ENCODE measurements around the gene ZKSCAN7. TPM values are rescaled to one million over a fixed set of nuclear protein-coding genes. Genes with fewer than 3 reads are reported as not detected.
A peak's percentile ranks its signal among the peaks of the same experiment; 100 is the strongest.

Gene ZKSCAN7
- total RNA-seq, 4 donors from 2014 or later: 2.4 to 20.0 (median 5.6) TPM

DNA sequence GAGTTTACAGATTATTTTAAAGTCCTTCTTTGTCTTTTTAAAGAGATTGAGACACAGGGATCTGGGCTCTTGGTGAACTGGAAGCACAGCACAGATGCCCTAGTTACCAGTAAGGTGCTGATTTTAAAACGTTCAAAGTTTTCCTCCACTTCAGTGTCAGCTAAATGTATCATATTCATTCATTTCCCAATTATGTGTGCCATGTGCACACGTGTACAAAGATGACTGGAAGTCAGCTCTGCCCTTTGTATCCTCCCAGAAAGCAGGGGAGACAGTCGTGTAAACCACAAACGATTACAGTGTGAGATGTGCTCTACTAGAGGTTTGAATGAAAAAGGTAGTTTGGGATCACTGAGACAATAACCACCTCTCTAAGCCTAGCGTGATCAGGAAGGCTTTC lies 730 bp downstream of the ZKSCAN7 start:
- no peak for DNase-seq
- Histone ChIP-seq H3K4me1 (no peaks in the 10 kb centered on the region), H3K4me3 (peak overlapping the region; percentile 62 to 71), H3K27ac (peak overlapping the region; percentile 68 to 69), H3K36me3 (no peaks in the 10 kb centered on the region), H3K27me3 (no peaks in the 10 kb centered on the region), H3K9me3 (no peaks in the 10 kb centered on the region)
- no peak for TF ChIP-seq POLR2A (IDR thresholded peaks at IDR 0.05)
- TF ChIP-seq, protein P1, sequence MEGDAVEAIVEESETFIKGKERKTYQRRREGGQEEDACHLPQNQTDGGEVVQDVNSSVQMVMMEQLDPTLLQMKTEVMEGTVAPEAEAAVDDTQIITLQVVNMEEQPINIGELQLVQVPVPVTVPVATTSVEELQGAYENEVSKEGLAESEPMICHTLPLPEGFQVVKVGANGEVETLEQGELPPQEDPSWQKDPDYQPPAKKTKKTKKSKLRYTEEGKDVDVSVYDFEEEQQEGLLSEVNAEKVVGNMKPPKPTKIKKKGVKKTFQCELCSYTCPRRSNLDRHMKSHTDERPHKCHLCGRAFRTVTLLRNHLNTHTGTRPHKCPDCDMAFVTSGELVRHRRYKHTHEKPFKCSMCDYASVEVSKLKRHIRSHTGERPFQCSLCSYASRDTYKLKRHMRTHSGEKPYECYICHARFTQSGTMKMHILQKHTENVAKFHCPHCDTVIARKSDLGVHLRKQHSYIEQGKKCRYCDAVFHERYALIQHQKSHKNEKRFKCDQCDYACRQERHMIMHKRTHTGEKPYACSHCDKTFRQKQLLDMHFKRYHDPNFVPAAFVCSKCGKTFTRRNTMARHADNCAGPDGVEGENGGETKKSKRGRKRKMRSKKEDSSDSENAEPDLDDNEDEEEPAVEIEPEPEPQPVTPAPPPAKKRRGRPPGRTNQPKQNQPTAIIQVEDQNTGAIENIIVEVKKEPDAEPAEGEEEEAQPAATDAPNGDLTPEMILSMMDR (IDR thresholded peaks at IDR 0.05): no peak
- intact Hi-C loops (cut with DNase I; ENCODE audit: low total_unique reads): no loop called here

DNA sequence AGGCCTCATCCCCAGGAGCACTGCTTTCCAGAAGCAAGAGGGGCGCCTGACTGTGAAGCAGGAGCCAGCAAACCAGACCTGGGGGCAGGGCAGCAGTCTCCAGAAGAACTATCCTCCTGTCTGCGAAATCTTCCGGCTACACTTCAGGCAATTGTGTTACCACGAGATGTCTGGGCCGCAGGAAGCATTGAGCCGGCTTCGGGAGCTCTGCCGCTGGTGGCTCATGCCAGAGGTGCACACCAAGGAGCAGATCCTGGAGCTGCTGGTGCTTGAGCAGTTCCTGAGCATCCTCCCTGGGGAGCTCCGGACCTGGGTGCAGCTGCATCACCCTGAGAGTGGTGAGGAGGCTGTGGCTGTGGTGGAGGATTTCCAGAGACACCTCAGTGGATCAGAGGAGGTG lies 2.1 kb downstream of the ZKSCAN7 start:
- Histone ChIP-seq H3K27ac (no peak overlapping the region), H3K9me3 (no peaks in the 10 kb centered on the region), H3K4me3 (no peak overlapping the region), H3K4me1 (no peaks in the 10 kb centered on the region), H3K36me3 (no peaks in the 10 kb centered on the region), H3K27me3 (no peaks in the 10 kb centered on the region)
- intact Hi-C loops (cut with DNase I; ENCODE audit: low total_unique reads): no loop called here
- TF ChIP-seq POLR2A (IDR thresholded peaks at IDR 0.05): no peak
- TF ChIP-seq, protein P1 (IDR thresholded peaks at IDR 0.05): no peak
- no peak for DNase-seq

DNA sequence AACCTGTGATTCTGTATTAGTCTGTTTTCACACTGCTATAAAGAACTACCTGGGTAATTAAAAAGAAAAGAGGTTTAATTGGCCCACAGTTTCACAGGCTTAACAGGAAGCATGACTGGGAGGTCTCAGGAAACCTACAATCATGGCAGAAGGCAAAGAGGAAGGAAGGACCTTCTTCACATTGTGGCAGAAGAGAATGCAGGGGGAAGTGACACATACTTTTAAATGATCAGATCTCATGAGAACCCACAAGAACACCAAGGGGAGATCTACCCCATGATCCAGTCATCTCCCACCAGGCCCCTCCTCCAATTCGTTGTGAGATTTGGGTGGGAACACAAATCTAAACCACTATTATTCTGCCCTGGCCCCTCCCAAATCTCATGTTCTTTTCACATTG lies 6.1 kb downstream of the ZKSCAN7 start:
- Histone ChIP-seq H3K4me3 (no peak overlapping the region), H3K27me3 (no peaks in the 10 kb centered on the region), H3K4me1 (no peaks in the 10 kb centered on the region), H3K36me3 (no peaks in the 10 kb centered on the region), H3K9me3 (no peaks in the 10 kb centered on the region), H3K27ac (no peak overlapping the region)
- TF ChIP-seq, protein P1 (IDR thresholded peaks at IDR 0.05): no peak
- TF ChIP-seq POLR2A (IDR thresholded peaks at IDR 0.05): no peak
- no peak for DNase-seq
- intact Hi-C loops (cut with DNase I; ENCODE audit: low total_unique reads): no loop called here

DNA sequence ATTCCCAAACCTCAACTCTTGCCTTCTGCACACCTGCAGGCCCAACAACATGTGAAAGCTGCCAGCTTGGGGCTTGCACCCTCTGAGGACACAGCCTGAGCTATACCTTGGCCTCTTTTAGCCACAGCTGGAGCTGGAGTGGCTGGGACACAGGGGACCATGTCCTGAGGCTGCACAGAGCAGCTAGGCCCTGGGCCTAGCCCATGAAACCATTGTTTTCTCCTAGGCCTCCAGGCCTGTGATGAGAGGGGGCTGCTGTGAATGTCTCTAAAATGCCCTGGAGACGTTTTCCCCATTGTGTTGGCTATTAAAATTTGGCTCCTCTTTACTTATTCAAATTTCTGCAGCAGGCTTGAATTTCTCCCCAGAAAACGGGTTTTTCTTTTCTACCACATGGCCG lies 7.2 kb downstream of the ZKSCAN7 start:
- intact Hi-C loops (cut with DNase I; ENCODE audit: low total_unique reads): no loop called here
- no peak overlapping the region for H3K27ac ChIP-seq
- H3K4me3 ChIP-seq: no peak overlapping the region
- H3K9me3 ChIP-seq: no peaks in the 10 kb centered on the region
- H3K27me3 ChIP-seq: no peaks in the 10 kb centered on the region
- no peaks in the 10 kb centered on the region for H3K36me3 ChIP-seq
- TF ChIP-seq POLR2A (IDR thresholded peaks at IDR 0.05): no peak
- TF ChIP-seq, protein P1 (IDR thresholded peaks at IDR 0.05): no peak
- H3K4me1 ChIP-seq: no peaks in the 10 kb centered on the region
- DNase-seq: no peak

DNA sequence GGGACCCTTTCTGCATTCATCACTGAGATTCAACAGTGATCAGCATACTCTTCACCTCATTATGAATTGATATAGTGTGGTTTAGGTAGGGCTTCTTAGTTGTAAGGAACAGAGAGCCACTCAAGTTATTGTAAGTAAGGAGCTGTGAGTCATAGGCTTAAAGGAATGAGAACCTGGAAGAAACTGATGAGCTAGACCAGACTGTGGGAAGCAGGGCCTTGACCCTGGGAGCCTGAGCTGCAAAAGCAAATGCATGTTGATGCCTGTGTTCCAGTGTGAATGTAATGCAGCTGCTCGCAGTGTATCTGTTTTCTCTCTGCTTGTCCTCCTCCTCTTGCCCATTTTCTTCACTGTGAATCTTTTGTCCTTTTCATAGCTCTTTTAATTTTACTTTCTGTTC lies 13.6 kb downstream of the ZKSCAN7 start:
- DNase-seq: no peak
- Histone ChIP-seq H3K4me3 (no peak overlapping the region), H3K27ac (no peak overlapping the region), H3K9me3 (peaks cover 0 to 11% of the 10 kb centered on the region in 2 donors), H3K27me3 (no peaks in the 10 kb centered on the region), H3K4me1 (no peaks in the 10 kb centered on the region), H3K36me3 (no peaks in the 10 kb centered on the region)
- no peak for TF ChIP-seq POLR2A (IDR thresholded peaks at IDR 0.05)
- TF ChIP-seq, protein P1 (IDR thresholded peaks at IDR 0.05): no peak
- intact Hi-C loops (cut with DNase I; ENCODE audit: low total_unique reads): no loop called here
